ENCODE measurements around the gene NIPA2. TPM values are rescaled to one million over a fixed set of nuclear protein-coding genes. Genes with fewer than 3 reads are reported as not detected.

NIPA2 gene
- polyA plus RNA-seq, 3 donors: 26.7 to 75.8 (median 49.0) TPM

DNA sequence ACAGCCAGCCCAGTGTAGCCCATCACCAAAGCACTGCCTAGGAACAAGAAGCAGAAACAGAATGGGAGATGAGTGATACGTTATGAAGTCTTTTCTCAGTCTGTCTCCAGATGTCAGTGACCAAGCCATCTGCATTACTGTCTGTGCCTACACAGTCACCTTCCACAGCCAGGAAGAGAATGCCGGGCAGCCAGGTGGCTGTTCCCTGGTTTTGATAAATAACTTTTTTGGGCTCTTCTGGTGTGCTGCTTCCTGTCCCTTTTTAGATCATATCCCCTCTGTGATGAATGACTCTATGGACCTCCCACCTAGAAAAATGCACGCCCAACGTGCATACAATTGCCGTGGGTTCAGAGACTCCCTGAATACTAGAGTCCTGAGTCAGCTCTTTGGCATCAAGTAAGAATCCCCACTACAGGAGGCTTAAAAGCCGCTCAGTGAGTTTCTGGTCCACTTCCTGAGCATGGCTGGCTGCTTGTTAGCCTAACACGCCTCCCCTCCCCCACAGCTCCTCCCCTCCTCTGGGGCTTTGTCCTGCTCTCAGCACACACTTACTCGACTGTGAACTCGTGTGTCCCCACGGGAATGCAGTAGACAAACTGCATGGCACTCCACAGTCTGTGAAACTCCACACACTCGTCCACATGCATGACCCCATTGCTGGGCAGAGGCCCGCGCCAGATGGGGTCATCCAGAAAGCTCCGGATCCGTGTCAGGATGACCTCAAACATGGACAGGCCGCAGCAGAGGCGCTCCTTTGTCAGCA lies 34.7 kb downstream of the NIPA2 start:
- Mint-ChIP-seq H3K9me3 (peaks cover 2 to 10% (median 7%) of the 10 kb centered on the region in 7 donors), H3K4me1 (no peaks in the 10 kb centered on the region), H3K27ac (peak overlapping the region in 3 of 7 donors; percentile 27 to 80 (median 79)), H3K36me3 (peaks cover 88 to 100% of the 10 kb centered on the region in 2 donors), H3K4me3 (no peak overlapping the region), H3K27me3 (ENCODE audit: low read depth in 3 of 3) (peaks cover 0 to 4% (median 0%) of the 10 kb centered on the region in 3 donors)
- Histone ChIP-seq H3K4me1 (ENCODE audit: control insufficient read depth in 1 of 2, insufficient read depth in 2 of 2, low read length in 2 of 2) (no peaks in the 10 kb centered on the region), H3K36me3 (replicated peaks in 1 of 2; ENCODE audit: control insufficient read depth in 1 of 2, insufficient read depth in 2 of 2, low read length in 2 of 2) (peaks cover 87 to 99% of the 10 kb centered on the region in 2 donors), H3K9me3 (replicated peaks in 1 of 2; ENCODE audit: control insufficient read depth in 1 of 2, insufficient read depth in 1 of 2, low read length in 2 of 2) (peaks cover 0 to 13% of the 10 kb centered on the region in 2 donors), H3K4me2 (replicated peaks; ENCODE audit: extremely low read depth, low read length, poor library complexity, severe bottlenecking) (no peak overlapping the region), H3K79me2 (ENCODE audit: insufficient read depth, low read length) (no peaks in the 10 kb centered on the region), H2AFZ (ENCODE audit: insufficient read depth, low read depth, low read length, poor library complexity, severe bottlenecking) (no peak overlapping the region), H4K20me1 (ENCODE audit: insufficient read depth, low read length) (peaks cover 18% of the 10 kb centered on the region), H3K27me3 (ENCODE audit: control insufficient read depth in 2 of 2, insufficient read depth in 2 of 2, low read length in 2 of 2) (no peaks in the 10 kb centered on the region), H3K9ac (ENCODE audit: insufficient read depth, low read length, poor library complexity, severe bottlenecking) (no peak overlapping the region), H3K27ac (ENCODE audit: low read depth in 1 of 2, low read length in 2 of 2) (no peak overlapping the region), H3K4me3 (replicated peaks in 1 of 3; ENCODE audit: low read depth in 2 of 3, low read length in 3 of 3) (no peak overlapping the region)
- whole genome bisulfite sequencing (ENCODE audit: insufficient coverage): 100% methylated on average over 17 of the region's 17 CpGs
- intact Hi-C loops (cut with micrococcal nuclease): no loop called here
- DNase-seq: no peak
- TF ChIP-seq, protein P1, sequence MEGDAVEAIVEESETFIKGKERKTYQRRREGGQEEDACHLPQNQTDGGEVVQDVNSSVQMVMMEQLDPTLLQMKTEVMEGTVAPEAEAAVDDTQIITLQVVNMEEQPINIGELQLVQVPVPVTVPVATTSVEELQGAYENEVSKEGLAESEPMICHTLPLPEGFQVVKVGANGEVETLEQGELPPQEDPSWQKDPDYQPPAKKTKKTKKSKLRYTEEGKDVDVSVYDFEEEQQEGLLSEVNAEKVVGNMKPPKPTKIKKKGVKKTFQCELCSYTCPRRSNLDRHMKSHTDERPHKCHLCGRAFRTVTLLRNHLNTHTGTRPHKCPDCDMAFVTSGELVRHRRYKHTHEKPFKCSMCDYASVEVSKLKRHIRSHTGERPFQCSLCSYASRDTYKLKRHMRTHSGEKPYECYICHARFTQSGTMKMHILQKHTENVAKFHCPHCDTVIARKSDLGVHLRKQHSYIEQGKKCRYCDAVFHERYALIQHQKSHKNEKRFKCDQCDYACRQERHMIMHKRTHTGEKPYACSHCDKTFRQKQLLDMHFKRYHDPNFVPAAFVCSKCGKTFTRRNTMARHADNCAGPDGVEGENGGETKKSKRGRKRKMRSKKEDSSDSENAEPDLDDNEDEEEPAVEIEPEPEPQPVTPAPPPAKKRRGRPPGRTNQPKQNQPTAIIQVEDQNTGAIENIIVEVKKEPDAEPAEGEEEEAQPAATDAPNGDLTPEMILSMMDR (IDR thresholded peaks at IDR 0.05): no peak

GRCh38 chr15:22873841-22874240 lies 35.4 kb downstream of the NIPA2 start:
- H3K79me2 ChIP-seq (ENCODE audit: insufficient read depth, low read length): no peaks in the 10 kb centered on the region
- WGBS (ENCODE audit: insufficient coverage): 98% methylated on average over 5 of the region's 9 CpGs
- peaks cover 0 to 15% of the 10 kb centered on the region in 2 donors for H3K9me3 ChIP-seq (replicated peaks in 1 of 2; ENCODE audit: control insufficient read depth in 1 of 2, insufficient read depth in 1 of 2, low read length in 2 of 2)
- no peaks in the 10 kb centered on the region for H3K27me3 ChIP-seq (ENCODE audit: control insufficient read depth in 2 of 2, insufficient read depth in 2 of 2, low read length in 2 of 2)
- no peaks in the 10 kb centered on the region for H3K4me1 ChIP-seq (ENCODE audit: control insufficient read depth in 1 of 2, insufficient read depth in 2 of 2, low read length in 2 of 2)
- H3K27ac ChIP-seq (ENCODE audit: low read depth in 1 of 2, low read length in 2 of 2): no peak overlapping the region
- peaks cover 17% of the 10 kb centered on the region for H4K20me1 ChIP-seq (ENCODE audit: insufficient read depth, low read length)
- H3K36me3 Mint-ChIP-seq: peaks cover 91 to 100% of the 10 kb centered on the region in 2 donors
- no peak overlapping the region for H3K4me2 ChIP-seq (replicated peaks; ENCODE audit: extremely low read depth, low read length, poor library complexity, severe bottlenecking)
- H3K27me3 Mint-ChIP-seq (ENCODE audit: low read depth in 3 of 3): peaks cover 0 to 4% (median 1%) of the 10 kb centered on the region in 3 donors
- H3K27ac Mint-ChIP-seq: no peak overlapping the region
- peaks cover 83 to 99% of the 10 kb centered on the region in 2 donors for H3K36me3 ChIP-seq (replicated peaks in 1 of 2; ENCODE audit: control insufficient read depth in 1 of 2, insufficient read depth in 2 of 2, low read length in 2 of 2)
- no peak overlapping the region for H3K4me3 Mint-ChIP-seq
- no peak overlapping the region for H3K4me3 ChIP-seq (replicated peaks in 1 of 3; ENCODE audit: low read depth in 2 of 3, low read length in 3 of 3)
- H3K4me1 Mint-ChIP-seq: no peaks in the 10 kb centered on the region
- no peak overlapping the region for H3K9ac ChIP-seq (ENCODE audit: insufficient read depth, low read length, poor library complexity, severe bottlenecking)
- no peak overlapping the region for H2AFZ ChIP-seq (ENCODE audit: insufficient read depth, low read depth, low read length, poor library complexity, severe bottlenecking)
- peaks cover 2 to 14% (median 8%) of the 10 kb centered on the region in 7 donors for H3K9me3 Mint-ChIP-seq
- intact Hi-C loops (cut with micrococcal nuclease): no loop called here
- TF ChIP-seq, protein P1 (IDR thresholded peaks at IDR 0.05): no peak
- DNase-seq: no peak
